D721Med (cell line): Measurements from ENCODE around the gene ANKH.

Experiments used
- DNase-seq: peaks from one replicate; pipeline ENCODE4 v3.0.0; 2011; ENCODE audit warnings: low spot score; ENCODE audit not compliant: insufficient read length
- FAIRE-seq: peaks from 2 replicates; lab custom pipeline; 2011; peaks lifted over from hg19 to GRCh38; lab: Jason Lieb, UNC
- CTCF ChIP-seq: IDR thresholded peaks from 2 replicates; pipeline ENCODE4 v1.5.1; 2012; ENCODE audit warnings: mild to moderate bottlenecking, control low read depth; ENCODE audit not compliant: insufficient read depth; ENCODE audit errors: missing control alignments

Gene ANKH

GRCh38 chr5:14713476-14714390, 157.8 kb downstream of the ANKH start:
- no peak for DNase-seq
- FAIRE-seq = no peak
- TF ChIP-seq CTCF = no peak

- DNase-seq (no peak), FAIRE-seq (no peak)
- no peak for TF ChIP-seq CTCF
Measured at GRCh38 chr5:14712666-14713065, 158.9 kb downstream of the ANKH start.

- TF ChIP-seq CTCF = no peak
- DNase-seq (no peak), FAIRE-seq (no peak)
Measured at GRCh38 chr5:14712131-14712530, 159.4 kb downstream of the ANKH start.

DNA sequence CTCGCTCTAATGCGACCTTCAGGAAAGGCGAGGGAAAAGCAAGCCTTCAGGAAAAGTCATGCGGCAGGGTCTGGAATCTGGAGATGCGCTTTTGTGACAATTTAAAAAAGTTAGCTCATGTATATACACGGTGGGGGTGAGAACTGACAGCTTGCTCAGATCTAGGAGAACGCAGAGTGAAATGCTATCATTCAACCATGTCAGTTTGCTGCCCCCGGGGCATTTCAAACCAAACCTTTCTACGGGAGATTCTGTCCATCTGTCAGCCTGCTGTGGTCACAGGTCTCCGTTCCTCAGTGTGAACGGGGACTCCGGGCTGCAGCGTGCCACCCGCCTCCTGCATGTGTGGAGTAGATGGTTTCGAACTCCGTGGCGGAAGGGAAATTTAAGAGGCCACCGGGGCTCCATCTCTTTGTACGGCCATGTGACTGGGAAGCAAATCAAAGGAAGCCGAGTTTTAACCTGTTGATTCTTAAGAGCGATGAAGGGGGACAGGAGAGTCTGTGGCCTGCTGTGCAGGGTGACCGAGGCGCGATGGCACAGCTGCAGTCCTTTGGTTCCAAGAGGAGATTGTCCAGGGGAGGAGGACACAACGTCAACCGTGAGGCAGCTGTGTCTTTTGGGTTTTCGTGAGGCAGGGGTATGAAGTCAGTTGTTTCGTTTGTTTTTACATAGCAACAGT, 161.1 kb downstream of the ANKH start:
- DNase-seq = no peak
- no peak for FAIRE-seq
- no peak for TF ChIP-seq CTCF

DNA sequence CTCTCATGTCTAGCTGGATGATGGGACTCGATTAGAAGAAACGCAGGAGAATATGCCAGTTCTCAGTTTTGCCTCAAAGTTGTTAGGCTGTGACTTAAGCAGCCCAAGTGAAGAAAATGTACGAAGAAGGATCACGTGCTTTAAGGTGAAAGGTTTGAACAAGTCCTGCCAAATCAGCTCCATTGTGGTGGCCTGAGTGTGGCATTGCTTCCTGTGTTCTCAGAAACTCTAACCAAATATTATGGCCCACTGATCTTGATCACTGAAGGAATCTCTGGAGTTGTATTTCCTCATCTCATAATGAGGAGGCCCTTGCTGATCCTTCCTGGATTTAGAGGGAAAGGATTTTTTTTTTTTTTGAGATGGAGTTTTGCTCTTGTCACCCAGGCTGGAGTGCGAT, 163.0 kb downstream of the ANKH start:
- no peak for DNase-seq
- no peak for FAIRE-seq
- TF ChIP-seq CTCF = no peak

DNA sequence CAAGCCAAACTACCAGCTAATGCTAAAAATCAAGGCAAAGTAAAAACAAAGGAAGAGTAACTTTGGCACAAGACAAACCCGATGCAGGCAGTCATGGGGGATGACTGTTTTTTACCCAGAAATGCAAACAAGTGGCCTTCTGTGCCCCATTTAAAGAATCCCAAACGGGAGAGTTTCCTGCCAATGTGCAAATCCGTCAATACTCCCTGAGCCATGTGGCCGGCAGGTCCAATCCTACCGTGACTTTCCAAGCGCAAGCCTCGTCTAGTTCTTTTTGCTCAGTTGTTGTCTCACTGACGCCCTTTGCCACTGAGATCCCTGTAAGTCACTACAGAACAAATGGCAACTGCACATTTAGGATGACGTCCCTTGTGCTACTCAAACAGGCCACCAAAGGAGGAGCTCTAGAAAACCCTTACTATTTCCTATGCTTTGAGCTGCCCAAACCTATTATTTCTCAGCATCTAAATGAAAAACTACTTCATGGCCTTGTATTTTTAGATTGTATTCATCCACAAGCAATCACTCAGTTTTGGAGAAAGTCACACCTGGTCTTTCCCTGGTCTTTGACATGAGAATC, 163.7 kb downstream of the ANKH start:
- FAIRE-seq = no peak
- no peak for TF ChIP-seq CTCF

More for the DNA sequence above, 163.7 kb downstream of the ANKH start:
- no peak for DNase-seq
